Gastroesophageal sphincter (tissue), 3 donors: ENCODE data around the gene NOL8.

ENCODE experiments used
- CTCF ChIP-seq, 4 experiments: fragments of 200-600 bp in 2 of 4; fragments of 450-650 bp in 2 of 4; sonication (generic) in 1 of 4; IDR thresholded peaks; one replicate each; pipeline ENCODE4 v1.5.1; 2017 to 2019; ENCODE audit warnings: antibody characterized with exemption in 4 of 4, mild to moderate bottlenecking in 2 of 4, moderate library complexity in 2 of 4
- POLR2A ChIP-seq, 2 donors: fragments of 450-650 bp; IDR thresholded peaks; one replicate each; pipeline ENCODE4 v1.6.1; 2017; ENCODE audit warnings: antibody characterized with exemption in 2 of 2, mild to moderate bottlenecking in 2 of 2, moderate library complexity in 1 of 2
- POLR2AphosphoS5 ChIP-seq: sonication (generic); formaldehyde crosslinking; IDR thresholded peaks from one replicate; pipeline ENCODE4 v1.6.1; 2017; ENCODE audit warnings: antibody characterized with exemption

- TF ChIP-seq POLR2AphosphoS5 (no peak), CTCF (IDR thresholded peaks at IDR 0.05) (no peak), POLR2A (IDR thresholded peaks at IDR 0.05) (no peak)
Observed at GRCh38 chr9:92299116-92299515, 26.0 kb downstream of the NOL8 start.
